IPS-20b (cell line): ENCODE measurements around the gene KCNA10.

Experiments used
- H3K27ac ChIP-seq: one replicate; pipeline ENCODE4 v1.5.1; 2013; ENCODE audit warnings: low read length
- H3K27me3 ChIP-seq: 2 replicates; pipeline ENCODE4 v1.6.1; 2013; ENCODE audit warnings: mild to moderate bottlenecking, low read length, inconsistent platforms; ENCODE audit not compliant: insufficient read depth
- H3K36me3 ChIP-seq: 2 replicates; pipeline ENCODE4 v1.6.1; 2013; ENCODE audit warnings: low read depth, mild to moderate bottlenecking, inconsistent platforms, low read length, moderate library complexity; ENCODE audit not compliant: insufficient read depth
- H3K4me1 ChIP-seq: 2 replicates; pipeline ENCODE4 v1.6.1; 2013; ENCODE audit warnings: mild to moderate bottlenecking, control low read depth, inconsistent platforms, low read length, moderate library complexity; ENCODE audit not compliant: insufficient read depth
- H3K4me3 ChIP-seq: 2 replicates; pipeline ENCODE4 v1.5.1; 2013; ENCODE audit warnings: mild to moderate bottlenecking, low read length, inconsistent platforms
- H3K9ac ChIP-seq: 2 replicates; pipeline ENCODE4 v1.6.1; 2013; ENCODE audit warnings: low read depth, mild to moderate bottlenecking, inconsistent platforms, low read length, moderate library complexity
- H3K9me3 ChIP-seq: 2 replicates; pipeline ENCODE4 v1.6.1; 2013; ENCODE audit warnings: mild to moderate bottlenecking, low read depth, low read length, inconsistent platforms; ENCODE audit not compliant: insufficient read depth

The KCNA10 gene

DNA sequence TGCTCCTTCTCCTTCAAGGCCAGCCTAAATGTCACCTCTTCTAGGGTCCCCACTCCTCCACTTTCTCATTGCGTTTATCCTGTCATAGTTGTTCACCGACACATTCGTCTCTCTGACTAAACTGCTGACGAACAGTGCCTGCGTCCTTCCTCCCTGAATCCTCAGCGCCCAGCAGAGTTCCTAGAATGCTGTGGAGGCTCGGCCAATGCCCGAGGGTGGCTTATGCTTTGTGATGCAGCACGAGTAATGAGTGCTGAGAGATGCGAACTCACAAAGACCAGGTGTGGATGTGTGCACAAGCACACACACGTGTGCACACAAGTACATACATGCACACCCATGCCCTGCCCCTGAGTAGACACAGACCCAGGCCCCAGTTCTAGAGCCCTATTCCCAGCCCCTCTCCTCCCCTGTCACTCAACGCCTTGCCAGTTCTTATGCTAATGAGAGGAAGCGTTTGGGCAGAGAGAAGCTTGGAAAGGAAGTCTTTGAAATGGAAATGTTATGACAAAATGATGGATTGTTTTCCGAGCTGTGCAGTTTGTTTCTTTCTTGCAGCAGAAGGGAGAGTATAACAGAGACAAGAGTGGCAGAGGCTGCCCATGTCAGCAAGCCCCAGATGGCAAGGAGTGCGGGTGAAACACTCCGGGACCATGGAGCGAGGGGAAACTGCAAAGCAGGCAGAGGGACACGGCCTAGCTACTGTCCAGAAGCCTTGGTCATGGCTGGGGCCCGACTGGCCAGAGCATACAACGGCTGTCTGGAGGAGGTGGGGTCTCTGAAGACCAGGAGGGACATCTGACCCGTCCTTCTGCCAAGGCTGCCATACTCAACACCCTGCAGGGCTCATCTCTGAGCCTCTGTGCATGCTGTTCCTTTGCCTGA lies 24.2 kb downstream of the KCNA10 start:
- no peak overlapping the region for H3K9ac ChIP-seq
- H3K9me3 ChIP-seq, result no peaks in the 10 kb centered on the region
- no peaks in the 10 kb centered on the region for H3K36me3 ChIP-seq
- no peak overlapping the region for H3K27ac ChIP-seq
- H3K4me1 ChIP-seq, result peaks cover 8% of the 10 kb centered on the region; the same call in 1 of the 2 replicates
- no peak overlapping the region for H3K4me3 ChIP-seq
- no peaks in the 10 kb centered on the region for H3K27me3 ChIP-seq

DNA sequence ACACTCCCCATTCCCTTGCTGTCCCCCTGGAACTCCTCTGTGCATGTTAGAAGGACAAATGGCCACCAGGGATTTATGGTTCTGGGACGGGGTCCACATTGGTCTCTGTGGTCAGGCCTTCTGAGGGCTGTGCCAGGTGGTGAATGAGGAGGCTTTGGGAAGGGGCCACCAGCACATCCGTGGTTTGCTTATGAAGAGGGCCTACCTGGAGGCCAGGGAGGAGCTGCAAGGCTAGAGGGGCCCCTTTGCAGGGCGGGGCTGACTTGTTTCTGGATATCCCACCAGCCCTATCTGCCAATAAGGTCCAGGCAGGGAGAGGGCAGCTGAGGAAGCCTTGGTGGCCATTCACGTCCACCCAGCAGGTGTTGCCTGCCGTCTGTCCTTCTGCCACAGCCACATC lies 24.9 kb downstream of the KCNA10 start:
- H3K4me1 ChIP-seq, result peaks cover 8% of the 10 kb centered on the region; the same call in 1 of the 2 replicates
- H3K27me3 ChIP-seq, result no peaks in the 10 kb centered on the region
- no peak overlapping the region for H3K4me3 ChIP-seq
- H3K9me3 ChIP-seq, result no peaks in the 10 kb centered on the region
- H3K27ac ChIP-seq, result no peak overlapping the region
- H3K9ac ChIP-seq, result no peak overlapping the region
- no peaks in the 10 kb centered on the region for H3K36me3 ChIP-seq

DNA sequence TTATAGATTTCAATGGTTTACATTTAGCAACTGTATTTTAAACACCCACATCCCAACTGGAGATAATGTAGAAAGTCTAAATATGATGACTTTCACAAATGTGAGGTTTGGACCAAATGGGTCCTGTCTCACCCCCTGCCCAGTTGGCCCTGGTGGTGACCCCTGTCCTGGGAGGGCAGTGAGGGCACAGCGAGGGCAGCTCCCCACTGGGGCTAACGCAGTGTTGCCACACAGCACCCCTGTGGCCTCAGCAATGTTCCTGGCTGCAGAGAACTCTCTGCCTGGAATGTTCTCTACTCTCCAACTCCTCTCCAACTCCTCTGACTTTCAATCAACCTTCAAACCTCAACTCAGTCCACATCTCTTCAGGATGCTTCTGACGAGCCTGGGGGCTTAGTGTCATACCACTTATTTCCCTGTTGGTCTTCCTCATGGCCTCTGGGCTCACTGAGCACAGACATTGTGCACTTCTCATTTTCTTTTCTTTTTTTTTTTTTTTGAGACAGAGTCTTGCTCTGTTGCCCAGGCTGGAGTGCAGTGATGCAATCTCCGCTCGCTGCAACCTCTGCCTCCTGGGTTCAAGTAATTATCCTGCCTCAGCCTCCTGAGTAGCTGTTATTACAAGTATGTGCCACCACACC lies 25.8 kb downstream of the KCNA10 start:
- H3K27ac ChIP-seq, result no peak overlapping the region
- peaks cover 8% of the 10 kb centered on the region; the same call in 1 of the 2 replicates for H3K4me1 ChIP-seq
- H3K9ac ChIP-seq, result no peak overlapping the region
- H3K4me3 ChIP-seq, result no peak overlapping the region
- no peaks in the 10 kb centered on the region for H3K9me3 ChIP-seq
- no peaks in the 10 kb centered on the region for H3K36me3 ChIP-seq
- no peaks in the 10 kb centered on the region for H3K27me3 ChIP-seq

DNA sequence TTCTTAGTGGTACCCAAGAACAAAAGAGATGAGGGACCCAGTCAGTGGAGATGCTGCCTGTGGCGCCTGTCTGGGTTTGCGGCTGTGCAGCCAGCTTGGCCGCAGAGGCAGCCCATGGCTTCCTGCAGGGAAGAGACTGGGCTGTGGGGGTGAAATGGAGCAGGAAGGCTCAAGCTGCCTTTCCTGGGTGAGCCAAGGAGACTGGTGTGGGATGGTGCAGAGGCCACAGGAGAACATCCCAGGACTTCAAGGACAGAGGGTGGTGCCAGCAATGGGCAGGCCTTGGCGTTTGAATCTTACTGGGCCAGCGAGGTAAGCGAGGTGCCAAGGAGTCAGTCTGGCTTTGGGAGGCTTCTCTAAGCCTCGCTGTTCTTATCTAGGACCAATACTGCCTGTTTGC lies 26.4 kb downstream of the KCNA10 start:
- Histone ChIP-seq H3K4me3 (no peak overlapping the region), H3K27me3 (no peaks in the 10 kb centered on the region), H3K4me1 (peaks cover 8% of the 10 kb centered on the region; the same call in 1 of the 2 replicates), H3K36me3 (no peaks in the 10 kb centered on the region), H3K9ac (no peak overlapping the region), H3K9me3 (no peaks in the 10 kb centered on the region), H3K27ac (no peak overlapping the region)

DNA sequence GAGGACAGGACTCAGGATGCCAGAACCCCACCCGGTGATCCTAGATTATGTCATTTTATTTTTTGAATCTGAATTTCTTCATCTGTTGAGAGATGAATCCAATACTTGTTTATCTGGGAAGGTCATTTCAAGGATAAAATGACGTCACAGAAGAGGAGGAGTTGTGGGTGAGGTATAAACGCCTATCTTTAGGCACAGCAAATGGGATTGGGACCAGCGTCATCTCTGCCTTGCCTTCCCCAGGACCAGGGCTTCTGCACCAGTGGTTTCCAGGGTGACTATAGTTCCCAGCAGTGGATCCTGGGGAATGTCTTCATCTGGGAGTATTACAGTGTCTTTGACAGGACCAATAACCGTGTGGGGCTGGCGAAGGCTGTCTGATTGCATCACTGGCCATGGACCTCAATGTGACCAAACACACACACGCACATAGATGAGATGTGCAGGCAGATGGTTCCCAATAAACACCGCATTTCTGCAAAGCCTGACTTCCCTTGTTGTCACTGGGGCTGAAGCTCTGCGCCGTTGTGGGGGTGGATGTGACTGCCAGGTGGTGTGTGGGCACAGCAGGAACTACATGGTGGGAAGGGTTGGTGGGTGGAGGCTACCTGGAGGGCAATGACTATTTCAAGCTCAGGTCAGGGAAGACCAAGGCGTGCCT lies 28.1 kb downstream of the KCNA10 start:
- no peaks in the 10 kb centered on the region for H3K36me3 ChIP-seq
- H3K9ac ChIP-seq, result no peak overlapping the region
- no peaks in the 10 kb centered on the region for H3K27me3 ChIP-seq
- H3K27ac ChIP-seq, result no peak overlapping the region
- H3K4me3 ChIP-seq, result no peak overlapping the region
- H3K4me1 ChIP-seq, result peaks cover 8% of the 10 kb centered on the region; the same call in 1 of the 2 replicates
- H3K9me3 ChIP-seq, result no peaks in the 10 kb centered on the region

DNA sequence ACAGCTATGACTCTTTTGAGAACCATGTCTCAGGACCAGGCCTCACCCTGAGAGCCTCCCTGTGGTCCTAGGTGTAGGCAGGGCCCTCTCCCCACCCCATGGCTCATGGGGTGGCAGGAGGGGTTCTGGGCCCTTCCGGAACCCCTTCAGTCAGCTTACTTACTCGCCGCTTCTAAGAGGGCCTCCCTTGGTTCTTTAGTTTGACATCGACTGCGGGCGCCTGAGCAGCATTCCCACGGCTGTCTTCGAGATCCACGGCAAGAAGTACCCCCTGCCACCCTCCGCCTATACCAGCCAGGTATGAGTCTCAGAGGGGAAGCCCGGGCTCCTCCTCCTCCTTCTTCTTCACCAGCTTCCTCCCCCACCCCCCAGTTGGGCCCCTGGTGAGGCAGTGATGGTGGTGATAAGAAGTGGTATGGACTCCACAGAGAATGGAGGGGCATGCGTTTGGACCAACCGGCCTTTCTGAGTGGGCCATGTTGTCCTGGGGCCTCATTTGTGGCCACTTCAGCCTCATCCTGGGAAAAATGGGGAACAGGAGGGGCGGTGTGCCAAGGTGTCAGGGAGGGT lies 28.9 kb downstream of the KCNA10 start:
- peaks cover 8% of the 10 kb centered on the region; the same call in 1 of the 2 replicates for H3K4me1 ChIP-seq
- H3K27ac ChIP-seq, result no peak overlapping the region
- no peaks in the 10 kb centered on the region for H3K36me3 ChIP-seq
- no peaks in the 10 kb centered on the region for H3K9me3 ChIP-seq
- no peaks in the 10 kb centered on the region for H3K27me3 ChIP-seq
- H3K4me3 ChIP-seq, result no peak overlapping the region
- no peak overlapping the region for H3K9ac ChIP-seq

DNA sequence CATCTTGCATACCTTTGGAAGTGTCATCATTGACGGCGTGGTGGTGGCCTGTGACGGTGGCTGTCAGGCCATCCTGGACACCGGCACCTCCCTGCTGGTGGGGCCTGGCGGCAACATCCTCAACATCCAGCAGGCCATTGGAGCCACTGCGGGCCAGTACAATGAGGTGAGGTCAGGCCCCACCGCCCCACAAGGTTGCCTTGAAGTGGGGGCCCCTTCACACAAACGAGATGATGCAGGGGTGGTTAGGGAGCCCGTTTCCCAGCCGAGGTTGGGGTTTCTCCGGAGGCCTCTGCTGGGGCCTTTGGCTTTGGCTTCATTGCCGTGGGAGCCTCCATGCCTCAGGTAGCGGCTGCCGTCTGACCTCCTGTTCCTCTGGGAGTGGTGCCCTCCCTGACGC lies 29.6 kb downstream of the KCNA10 start:
- Histone ChIP-seq H3K9ac (no peak overlapping the region), H3K36me3 (no peaks in the 10 kb centered on the region), H3K4me1 (peaks cover 5% of the 10 kb centered on the region; the same call in 1 of the 2 replicates), H3K27me3 (no peaks in the 10 kb centered on the region), H3K27ac (no peak overlapping the region), H3K4me3 (no peak overlapping the region), H3K9me3 (no peaks in the 10 kb centered on the region)

DNA sequence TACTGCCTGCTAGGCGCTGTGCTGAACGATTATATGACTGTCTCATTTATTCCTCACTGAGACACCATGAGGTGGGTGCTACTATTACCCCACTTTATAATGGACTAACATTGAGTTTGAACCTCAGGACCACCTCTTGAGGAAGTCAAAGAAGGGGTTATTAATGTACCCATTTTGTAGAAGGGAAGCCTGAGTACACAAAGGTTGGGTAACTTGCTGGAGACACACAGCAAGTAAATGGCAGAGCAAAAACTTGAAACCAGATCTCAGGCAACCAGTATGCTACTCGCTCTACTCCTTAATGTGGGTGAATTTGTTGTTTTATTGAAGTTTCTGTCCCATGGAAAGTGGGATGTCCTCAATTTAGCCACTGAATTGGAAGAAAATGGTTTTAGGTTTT lies 30.1 kb downstream of the KCNA10 start:
- no peaks in the 10 kb centered on the region for H3K27me3 ChIP-seq
- H3K27ac ChIP-seq, result no peak overlapping the region
- H3K4me1 ChIP-seq, result 0 out of 2 replicates have a peak, but pooled peaks cover 2% of the 10 kb centered on the region
- H3K9ac ChIP-seq, result no peak overlapping the region
- H3K9me3 ChIP-seq, result no peaks in the 10 kb centered on the region
- no peaks in the 10 kb centered on the region for H3K36me3 ChIP-seq
- no peak overlapping the region for H3K4me3 ChIP-seq

DNA sequence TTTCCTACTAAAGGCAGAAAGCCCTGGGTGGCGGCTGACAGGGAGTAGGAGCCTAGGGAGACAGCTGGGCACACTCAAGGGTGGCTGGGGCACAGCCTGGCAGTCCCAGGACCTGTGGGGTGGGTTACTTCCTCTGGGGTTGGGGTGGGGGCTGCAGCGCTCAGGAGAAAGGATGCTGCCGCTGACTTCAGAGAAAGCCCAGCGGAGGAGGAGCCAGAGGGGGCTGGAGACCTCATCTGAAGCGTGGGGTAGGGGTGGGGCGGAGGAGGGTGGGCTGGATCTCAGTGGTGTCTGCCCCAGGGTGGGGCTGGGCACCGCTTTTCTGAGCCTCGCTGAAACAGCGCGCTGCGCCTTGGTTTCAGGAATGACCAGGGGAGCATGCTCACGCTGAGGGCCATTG lies 30.8 kb downstream of the KCNA10 start:
- 0 out of 2 replicates have a peak, but pooled peaks cover 2% of the 10 kb centered on the region for H3K4me1 ChIP-seq
- H3K4me3 ChIP-seq, result no peak overlapping the region
- H3K27me3 ChIP-seq, result no peaks in the 10 kb centered on the region
- H3K27ac ChIP-seq, result no peak overlapping the region
- no peaks in the 10 kb centered on the region for H3K9me3 ChIP-seq
- H3K9ac ChIP-seq, result no peak overlapping the region
- no peaks in the 10 kb centered on the region for H3K36me3 ChIP-seq

DNA sequence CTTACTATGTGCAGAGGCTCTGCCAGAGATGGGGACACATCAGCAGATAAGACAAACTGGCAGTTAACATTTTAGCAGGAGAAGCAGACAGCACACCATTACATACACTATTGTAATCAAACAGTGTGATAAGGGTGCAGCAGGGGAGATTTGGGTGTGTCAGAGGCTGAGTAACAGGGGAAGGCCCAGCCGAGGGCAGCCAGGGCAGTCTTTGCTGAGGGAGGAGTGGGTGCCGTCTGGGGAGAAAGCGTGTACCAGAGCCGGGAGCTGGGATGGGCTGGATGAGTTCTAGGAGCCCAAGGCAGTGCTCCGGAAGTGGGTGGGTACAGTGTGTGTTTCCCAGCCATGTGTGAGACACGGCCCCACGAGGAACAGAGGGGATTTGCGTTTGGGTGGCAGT lies 31.2 kb downstream of the KCNA10 start:
- Histone ChIP-seq H3K4me3 (no peak overlapping the region), H3K9me3 (no peaks in the 10 kb centered on the region), H3K27ac (no peak overlapping the region), H3K36me3 (no peaks in the 10 kb centered on the region), H3K27me3 (no peaks in the 10 kb centered on the region), H3K9ac (no peak overlapping the region), H3K4me1 (peaks cover 5% of the 10 kb centered on the region; the same call in 1 of the 2 replicates)

DNA sequence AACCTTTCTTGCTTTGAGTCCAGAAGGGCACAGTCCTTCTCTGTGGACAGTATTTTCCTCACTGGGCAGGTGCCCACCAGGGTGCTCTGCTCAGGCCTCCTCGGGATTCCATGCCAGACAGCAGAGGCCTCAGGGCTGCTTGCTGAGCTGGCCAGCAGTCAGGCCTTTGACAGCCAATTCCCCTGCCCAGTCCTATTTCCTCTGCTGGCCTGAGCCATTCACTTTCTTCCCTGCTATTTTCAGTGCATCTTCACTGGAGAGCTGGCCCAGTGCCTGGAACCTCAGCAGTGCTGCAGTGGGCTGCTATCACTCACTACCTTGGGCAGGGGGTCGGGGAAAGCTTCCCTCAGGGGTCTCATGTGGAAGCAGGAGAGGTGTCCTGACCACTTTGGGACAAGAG lies 33.2 kb downstream of the KCNA10 start:
- peaks cover 11% of the 10 kb centered on the region; the same call in 1 of the 2 replicates for H3K4me1 ChIP-seq
- H3K9ac ChIP-seq, result no peak overlapping the region
- H3K27me3 ChIP-seq, result no peaks in the 10 kb centered on the region; the same call in 1 of the 2 replicates
- no peak overlapping the region for H3K4me3 ChIP-seq
- H3K27ac ChIP-seq, result no peak overlapping the region
- no peaks in the 10 kb centered on the region for H3K9me3 ChIP-seq
- H3K36me3 ChIP-seq, result no peaks in the 10 kb centered on the region
